Gastrocnemius medialis (tissue), 4 donors: Measurements from ENCODE around the gene NFX1. TPM values are rescaled to one million over a fixed set of nuclear protein-coding genes. Genes with fewer than 3 reads are reported as not detected.
"Not testable (repeated sequence)": the region's sequence is repeated elsewhere in the genome, so short reads cannot be mapped to it uniquely, and the experiment has no call there.

Source experiments
- ATAC-seq, 2 donors: fragments of 150-250 bp; one replicate each; pipeline ENCODE4 v1.9.1; 2016
- DNase-seq, 2 donors: peaks; one replicate each; pipeline ENCODE4 v3.0.0-alpha.2; 2019
- H3K27ac ChIP-seq, 4 donors: fragments of 200-600 bp; sonication (generic); 1 replicate in 1 of 4; 2 replicates in 3 of 4; pipeline ENCODE4 v1.5.1; 2016 to 2018; ENCODE audit warnings: mild to moderate bottlenecking in 2 of 4, moderate library complexity in 1 of 4
- H3K27me3 ChIP-seq, 3 donors: fragments of 200-600 bp; sonication (generic) in 2 of 3; 1 replicate in 1 of 3; 2 replicates in 2 of 3; pipeline versions ENCODE4 v1.5.1 to v1.6.0; 2016 to 2019; ENCODE audit warnings: mild to moderate bottlenecking in 1 of 3, moderate library complexity in 1 of 3
- H3K36me3 ChIP-seq, 2 donors: fragments of 200-600 bp; sonication (generic) in 1 of 2; one replicate each; pipeline ENCODE4 v1.5.1; 2017 to 2018
- H3K4me1 ChIP-seq, 2 donors: fragments of 200-600 bp; sonication (generic) in 1 of 2; one replicate each; pipeline ENCODE4 v1.5.1; 2016 to 2017; ENCODE audit warnings: mild to moderate bottlenecking in 2 of 2
- H3K4me3 ChIP-seq, 4 donors: fragments of 200-600 bp; sonication (generic) in 3 of 4; 1 replicate in 1 of 4; 2 replicates in 3 of 4; pipeline ENCODE4 v1.5.1; 2016 to 2019; ENCODE audit warnings: mild to moderate bottlenecking in 2 of 4
- H3K9me3 ChIP-seq, 3 donors: fragments of 200-600 bp; sonication (generic) in 2 of 3; 1 replicate in 1 of 3; 2 replicates in 2 of 3; pipeline ENCODE4 v1.5.1; 2016 to 2019
- POLR2A ChIP-seq, 2 donors: fragments of 450-650 bp; IDR thresholded peaks; one replicate each; pipeline ENCODE4 v1.6.1; 2017; ENCODE audit warnings: antibody characterized with exemption in 2 of 2, mild to moderate bottlenecking in 2 of 2, moderate library complexity in 2 of 2
- in situ Hi-C, 4 donors: fragments of 200-750 bp; cut with MboI; loops; one replicate each; pipeline versions ENCODE4 v1.15.0 to v1.8.0; 2017; ENCODE audit warnings: low sequenced_read_pairs in 4 of 4
- intact Hi-C: fragments of 100-400 bp; cut with DNase I; formaldehyde crosslinking; loops from one replicate; pipeline ENCODE4 v1.15.1; 2023; ENCODE audit warnings: low total_unique reads
- total RNA-seq, 4 donors: library from RNA; depleted of rRNA; stranded (reverse); fragments of >200 nt; gene quantifications; one replicate each; pipeline versions ENCODE4 v1.1.0 to v1.2.3, GENCODE V29; 2016
- TF ChIP-seq, protein P1 (sequence below), 5 experiments: fragments of 450-650 bp in 3 of 5; fragments of 200-600 bp in 2 of 5; sonication (generic) in 2 of 5; IDR thresholded peaks in 4 of 5; conservative IDR thresholded peaks in 1 of 5; 1 replicate in 4 of 5; 2 replicates in 1 of 5; pipeline ENCODE4 v1.5.1; 2016 to 2019; ENCODE audit warnings: antibody characterized with exemption in 5 of 5, mild to moderate bottlenecking in 3 of 5, moderate library complexity in 3 of 5

The NFX1 gene
- total RNA-seq, 4 donors from 2014 or later = 29.8 to 52.0 (median 40.6) TPM

DNA sequence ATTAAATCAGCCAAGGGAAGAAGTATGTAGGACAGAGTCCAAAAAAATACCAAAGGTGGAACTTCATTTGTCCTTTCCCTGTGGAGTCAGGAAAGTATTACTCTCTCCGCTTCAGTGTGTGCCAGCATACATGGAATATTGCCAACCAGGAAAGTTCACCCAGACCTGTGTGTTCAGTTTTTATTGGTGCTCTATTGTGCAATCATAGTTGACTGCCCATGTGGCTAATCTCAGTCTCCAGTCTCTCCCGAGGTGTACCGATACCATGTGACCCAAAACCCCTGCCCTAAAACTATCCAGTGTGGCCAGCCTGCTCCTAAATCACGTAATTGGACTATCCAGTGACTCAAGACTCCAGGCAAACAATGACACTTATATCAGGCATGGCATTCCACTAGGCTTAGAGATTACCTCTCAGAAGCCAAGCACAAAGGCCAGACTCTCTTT, 38.8 kb downstream of the NFX1 start:
- H3K4me3 ChIP-seq = no peak overlapping the region
- ATAC-seq (peak; percentile 98), DNase-seq (peak; percentile 85 to 86)
- peak overlapping the region; percentile 80 to 84 (median 82) for H3K27ac ChIP-seq
- intact Hi-C loops = loop anchor here (2.0 kb wide), 1 partner anchor 38 kb away; the partner anchor contains the start of gene NFX1
- H3K27me3 ChIP-seq = no peaks in the 10 kb centered on the region
- H3K4me1 ChIP-seq = peaks cover 19 to 23% of the 10 kb centered on the region in 2 donors
- H3K9me3 ChIP-seq = no peaks in the 10 kb centered on the region
- H3K36me3 ChIP-seq = peaks cover 3 to 59% of the 10 kb centered on the region in 2 donors
- TF ChIP-seq POLR2A (IDR thresholded peaks at IDR 0.05) = no peak
- TF ChIP-seq, protein P1, sequence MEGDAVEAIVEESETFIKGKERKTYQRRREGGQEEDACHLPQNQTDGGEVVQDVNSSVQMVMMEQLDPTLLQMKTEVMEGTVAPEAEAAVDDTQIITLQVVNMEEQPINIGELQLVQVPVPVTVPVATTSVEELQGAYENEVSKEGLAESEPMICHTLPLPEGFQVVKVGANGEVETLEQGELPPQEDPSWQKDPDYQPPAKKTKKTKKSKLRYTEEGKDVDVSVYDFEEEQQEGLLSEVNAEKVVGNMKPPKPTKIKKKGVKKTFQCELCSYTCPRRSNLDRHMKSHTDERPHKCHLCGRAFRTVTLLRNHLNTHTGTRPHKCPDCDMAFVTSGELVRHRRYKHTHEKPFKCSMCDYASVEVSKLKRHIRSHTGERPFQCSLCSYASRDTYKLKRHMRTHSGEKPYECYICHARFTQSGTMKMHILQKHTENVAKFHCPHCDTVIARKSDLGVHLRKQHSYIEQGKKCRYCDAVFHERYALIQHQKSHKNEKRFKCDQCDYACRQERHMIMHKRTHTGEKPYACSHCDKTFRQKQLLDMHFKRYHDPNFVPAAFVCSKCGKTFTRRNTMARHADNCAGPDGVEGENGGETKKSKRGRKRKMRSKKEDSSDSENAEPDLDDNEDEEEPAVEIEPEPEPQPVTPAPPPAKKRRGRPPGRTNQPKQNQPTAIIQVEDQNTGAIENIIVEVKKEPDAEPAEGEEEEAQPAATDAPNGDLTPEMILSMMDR (IDR thresholded peaks at IDR 0.05 in 4 of 5, conservative IDR thresholded peaks at IDR 0.05 in 1 of 5) = no peak
- in situ Hi-C loops = no loop called here

DNA sequence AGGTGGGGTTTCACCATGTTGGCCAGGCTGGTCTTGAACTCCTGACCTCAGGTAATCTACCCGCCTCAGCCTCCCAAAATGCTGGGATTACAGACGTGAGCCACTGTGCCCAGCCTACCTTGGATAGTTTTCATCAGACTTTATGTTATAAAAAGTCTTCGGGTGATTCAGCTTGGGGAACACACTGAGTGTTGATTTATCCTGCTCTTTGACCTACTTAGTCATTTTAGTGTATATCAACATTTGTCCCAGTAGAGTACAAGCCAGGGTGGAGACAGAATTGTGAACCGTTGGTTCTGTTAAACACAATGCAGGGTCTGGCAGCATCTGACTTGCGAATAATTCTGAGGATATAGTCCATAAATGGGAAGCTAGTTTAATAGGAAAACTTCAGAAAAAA, 39.7 kb downstream of the NFX1 start:
- ATAC-seq (no peak), DNase-seq (no peak)
- Histone ChIP-seq H3K9me3 (no peaks in the 10 kb centered on the region), H3K4me1 (peaks cover 19 to 23% of the 10 kb centered on the region in 2 donors), H3K27ac (peak overlapping the region; percentile 80 to 84 (median 82)), H3K4me3 (no peak overlapping the region), H3K36me3 (peaks cover 0 to 57% of the 10 kb centered on the region in 2 donors), H3K27me3 (no peaks in the 10 kb centered on the region)
- intact Hi-C loops (loop anchor here (2.0 kb wide), 1 partner anchor 39 kb away; the partner anchor contains the start of gene NFX1), in situ Hi-C loops (no loop called here)
- TF ChIP-seq POLR2A (IDR thresholded peaks at IDR 0.05) = no peak
- TF ChIP-seq, protein P1 (IDR thresholded peaks at IDR 0.05 in 4 of 5, conservative IDR thresholded peaks at IDR 0.05 in 1 of 5) = no peak

DNA sequence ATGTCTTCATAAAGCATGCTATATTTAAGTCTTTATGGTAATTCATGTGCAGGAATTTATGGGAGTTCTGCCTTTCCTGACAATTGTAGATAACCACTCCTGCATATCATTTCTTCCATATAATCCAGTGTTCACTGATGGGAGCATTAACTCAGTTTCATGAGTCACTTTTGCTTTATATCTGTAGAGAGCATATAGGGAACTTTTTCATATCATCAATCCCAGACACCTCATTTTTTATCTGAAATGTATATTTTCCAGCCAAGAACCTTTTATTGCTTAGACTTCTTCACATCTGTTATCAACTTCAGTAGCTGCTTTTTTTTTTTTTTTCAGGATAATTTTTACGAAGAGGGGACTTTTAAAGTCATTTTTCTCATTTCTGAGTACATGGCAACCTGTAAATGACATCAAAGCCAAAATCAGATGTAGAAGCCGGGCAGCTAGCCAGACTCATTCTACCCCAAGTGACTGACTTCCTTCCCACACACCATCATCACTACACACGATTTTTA, 41.1 kb downstream of the NFX1 start:
- Histone ChIP-seq H3K36me3 (peaks cover 0 to 60% of the 10 kb centered on the region in 2 donors), H3K27ac (peak overlapping the region in 1 of 4 donors; percentile 4)
- intact Hi-C loops = no loop called here

DNA sequence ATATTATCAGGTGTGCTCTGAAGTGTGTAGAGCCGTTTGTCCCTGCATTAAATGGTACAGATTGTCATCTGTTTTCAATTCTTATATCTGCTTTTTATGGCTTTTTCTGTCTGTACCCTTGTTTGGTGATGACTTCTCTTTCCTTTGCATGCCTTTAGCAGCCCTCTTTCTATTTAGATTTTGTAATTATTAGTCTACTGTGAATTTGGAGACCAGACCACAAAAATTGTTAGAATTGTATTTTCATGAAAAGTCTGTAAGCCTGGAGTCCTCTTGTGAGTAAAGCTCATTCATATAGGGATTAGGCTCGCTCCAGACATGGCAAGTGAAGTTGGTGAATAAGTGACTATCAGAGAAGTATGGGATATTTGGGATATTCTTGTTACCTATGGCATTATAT, 41.7 kb downstream of the NFX1 start:
- Histone ChIP-seq H3K36me3 (peaks cover 0 to 65% of the 10 kb centered on the region in 2 donors), H3K27me3 (no peaks in the 10 kb centered on the region), H3K9me3 (no peaks in the 10 kb centered on the region), H3K4me1 (peaks cover 19 to 23% of the 10 kb centered on the region in 2 donors), H3K4me3 (no peak overlapping the region), H3K27ac (peak overlapping the region in 1 of 4 donors; percentile 4)
- in situ Hi-C loops = no loop called here
- intact Hi-C loops = no loop called here
- no peak for DNase-seq
- TF ChIP-seq, protein P1 (IDR thresholded peaks at IDR 0.05 in 4 of 5, conservative IDR thresholded peaks at IDR 0.05 in 1 of 5) = no peak
- TF ChIP-seq POLR2A (IDR thresholded peaks at IDR 0.05) = no peak
- ATAC-seq = no peak

More for the DNA sequence above, 41.1 kb downstream of the NFX1 start:
- Histone ChIP-seq H3K9me3 (no peaks in the 10 kb centered on the region), H3K27me3 (no peaks in the 10 kb centered on the region), H3K4me1 (peaks cover 19 to 23% of the 10 kb centered on the region in 2 donors), H3K4me3 (no peak overlapping the region)
- no peak for DNase-seq
- ATAC-seq = no peak
- TF ChIP-seq POLR2A (IDR thresholded peaks at IDR 0.05) = no peak
- TF ChIP-seq, protein P1 (IDR thresholded peaks at IDR 0.05 in 4 of 5, conservative IDR thresholded peaks at IDR 0.05 in 1 of 5) = no peak
- in situ Hi-C loops = no loop called here

DNA sequence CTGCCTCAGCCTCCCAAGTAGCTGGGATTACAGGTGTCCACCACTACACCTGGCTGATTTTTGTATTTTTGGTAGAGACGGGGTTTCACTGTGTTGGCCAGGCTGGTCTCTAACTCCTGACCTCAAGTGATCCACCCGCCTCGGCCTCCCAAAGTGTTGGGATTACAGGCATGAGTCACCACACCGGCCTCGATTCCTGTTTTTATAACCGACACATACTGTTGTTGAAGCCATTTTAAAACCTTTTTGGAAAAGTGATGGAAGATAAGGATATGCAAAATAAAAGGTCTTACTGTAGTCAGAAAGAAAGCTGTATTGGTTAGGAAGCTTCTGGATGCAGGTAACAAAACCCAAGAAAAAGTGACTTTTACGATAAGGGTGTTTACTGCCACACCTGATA, 42.6 kb downstream of the NFX1 start:
- Histone ChIP-seq H3K36me3 (peaks cover 0 to 70% of the 10 kb centered on the region in 2 donors), H3K4me1 (peaks cover 19 to 20% of the 10 kb centered on the region in 2 donors)
- ATAC-seq, H3K27me3 ChIP-seq, in situ Hi-C loops, DNase-seq, H3K9me3 ChIP-seq, intact Hi-C loops, H3K27ac ChIP-seq, H3K4me3 ChIP-seq: not testable (repeated sequence)
